ENCODE data around the gene DDX31. TPM values are rescaled to one million over a fixed set of nuclear protein-coding genes. Genes with fewer than 3 reads are reported as not detected.

DDX31 gene
- total and polyA plus RNA-seq, 2 donors = 6.7 to 11.9 TPM

GRCh38 chr9:132616725-132617124, 53.1 kb downstream of the DDX31 start:
- Histone ChIP-seq H3K4me1 (ENCODE audit: insufficient read depth) (no peaks in the 10 kb centered on the region), H3K36me3 (ENCODE audit: insufficient read depth) (no peaks in the 10 kb centered on the region), H3K27ac (ENCODE audit: low read depth) (no peak overlapping the region), H3K4me3 (ENCODE audit: low read depth, low read length) (no peak overlapping the region)
- WGBS = 94% methylated on average over 5 of the region's 5 CpGs
- DNase-seq (ENCODE audit: extremely low spot score) = no peak

GRCh38 chr9:132615774-132616173, 54.0 kb downstream of the DDX31 start:
- H3K4me1 ChIP-seq (ENCODE audit: insufficient read depth) = no peaks in the 10 kb centered on the region
- no peak overlapping the region for H3K4me3 ChIP-seq (ENCODE audit: low read depth, low read length)
- 86% methylated on average over 2 of the region's 2 CpGs for WGBS
- DNase-seq (ENCODE audit: extremely low spot score) = no peak
- no peak overlapping the region for H3K27ac ChIP-seq (ENCODE audit: low read depth)
- H3K36me3 ChIP-seq (ENCODE audit: insufficient read depth) = peaks cover 2% of the 10 kb centered on the region

GRCh38 chr9:132614324-132614723, 55.5 kb downstream of the DDX31 start:
- 77% methylated on average over 6 of the region's 6 CpGs for WGBS
- no peaks in the 10 kb centered on the region for H3K4me1 ChIP-seq (ENCODE audit: insufficient read depth)
- H3K36me3 ChIP-seq (ENCODE audit: insufficient read depth) = peaks cover 2% of the 10 kb centered on the region
- DNase-seq (ENCODE audit: extremely low spot score) = no peak
- H3K27ac ChIP-seq (ENCODE audit: low read depth) = no peak overlapping the region
- H3K4me3 ChIP-seq (ENCODE audit: low read depth, low read length) = no peak overlapping the region

- DNase-seq (ENCODE audit: extremely low spot score) = no peak
- no peak overlapping the region for H3K27ac ChIP-seq (ENCODE audit: low read depth)
- H3K36me3 ChIP-seq (ENCODE audit: insufficient read depth) = peaks cover 2% of the 10 kb centered on the region
- no peaks in the 10 kb centered on the region for H3K4me1 ChIP-seq (ENCODE audit: insufficient read depth)
- H3K4me3 ChIP-seq (ENCODE audit: low read depth, low read length) = no peak overlapping the region
- WGBS = 87% methylated on average over 12 of the region's 12 CpGs
These were observed 59.1 kb downstream of the DDX31 start for GRCh38 chr9:132610661-132611060.

GRCh38 chr9:132609829-132610228, 60.0 kb downstream of the DDX31 start:
- WGBS = 93% methylated on average over 7 of the region's 7 CpGs
- no peak overlapping the region for H3K4me3 ChIP-seq (ENCODE audit: low read depth, low read length)
- no peak for DNase-seq (ENCODE audit: extremely low spot score)
- no peaks in the 10 kb centered on the region for H3K4me1 ChIP-seq (ENCODE audit: insufficient read depth)
- H3K27ac ChIP-seq (ENCODE audit: low read depth) = no peak overlapping the region
- peaks cover 2% of the 10 kb centered on the region for H3K36me3 ChIP-seq (ENCODE audit: insufficient read depth)

GRCh38 chr9:132609184-132609583, 60.6 kb downstream of the DDX31 start:
- H3K4me1 ChIP-seq (ENCODE audit: insufficient read depth) = no peaks in the 10 kb centered on the region
- no peak overlapping the region for H3K27ac ChIP-seq (ENCODE audit: low read depth)
- DNase-seq (ENCODE audit: extremely low spot score) = no peak
- H3K4me3 ChIP-seq (ENCODE audit: low read depth, low read length) = no peak overlapping the region
- WGBS = 90% methylated on average over 9 of the region's 9 CpGs
- H3K36me3 ChIP-seq (ENCODE audit: insufficient read depth) = peaks cover 2% of the 10 kb centered on the region

- Histone ChIP-seq H3K27ac (ENCODE audit: low read depth) (no peak overlapping the region), H3K36me3 (ENCODE audit: insufficient read depth) (peaks cover 4% of the 10 kb centered on the region), H3K4me3 (ENCODE audit: low read depth, low read length) (no peak overlapping the region), H3K4me1 (ENCODE audit: insufficient read depth) (no peaks in the 10 kb centered on the region)
- no peak for DNase-seq (ENCODE audit: extremely low spot score)
- 72% methylated on average over 6 of the region's 6 CpGs for WGBS
These were observed 63.7 kb downstream of the DDX31 start for GRCh38 chr9:132606066-132606465.

GRCh38 chr9:132605387-132605786, 64.4 kb downstream of the DDX31 start:
- DNase-seq (ENCODE audit: extremely low spot score) = no peak
- peaks cover 4% of the 10 kb centered on the region for H3K36me3 ChIP-seq (ENCODE audit: insufficient read depth)

GRCh38 chr9:132602207-132602606, 67.6 kb downstream of the DDX31 start:
- 69% methylated on average over 3 of the region's 3 CpGs for WGBS
- no peak for DNase-seq (ENCODE audit: extremely low spot score)
- H3K4me1 ChIP-seq (ENCODE audit: insufficient read depth) = no peaks in the 10 kb centered on the region
- no peak overlapping the region for H3K4me3 ChIP-seq (ENCODE audit: low read depth, low read length)
- H3K36me3 ChIP-seq (ENCODE audit: insufficient read depth) = peaks cover 4% of the 10 kb centered on the region
- no peak overlapping the region for H3K27ac ChIP-seq (ENCODE audit: low read depth)

More at GRCh38 chr9:132605387-132605786, 64.4 kb downstream of the DDX31 start:
- Histone ChIP-seq H3K4me3 (ENCODE audit: low read depth, low read length) (no peak overlapping the region), H3K4me1 (ENCODE audit: insufficient read depth) (no peaks in the 10 kb centered on the region), H3K27ac (ENCODE audit: low read depth) (no peak overlapping the region)
- 94% methylated on average over 6 of the region's 6 CpGs for WGBS

- peaks cover 4% of the 10 kb centered on the region for H3K36me3 ChIP-seq (ENCODE audit: insufficient read depth)
- WGBS = 91% methylated on average over 12 of the region's 12 CpGs
- H3K27ac ChIP-seq (ENCODE audit: low read depth) = no peak overlapping the region
- H3K4me3 ChIP-seq (ENCODE audit: low read depth, low read length) = no peak overlapping the region
- DNase-seq (ENCODE audit: extremely low spot score) = no peak
- no peaks in the 10 kb centered on the region for H3K4me1 ChIP-seq (ENCODE audit: insufficient read depth)
These were observed 69.3 kb downstream of the DDX31 start for GRCh38 chr9:132600326-132600984.

GRCh38 chr9:132597073-132597775, 72.6 kb downstream of the DDX31 start:
- DNase-seq (ENCODE audit: extremely low spot score) = no peak
- Histone ChIP-seq H3K4me3 (ENCODE audit: low read depth, low read length) (no peak overlapping the region), H3K36me3 (ENCODE audit: insufficient read depth) (peaks cover 9% of the 10 kb centered on the region), H3K4me1 (ENCODE audit: insufficient read depth) (no peaks in the 10 kb centered on the region), H3K27ac (ENCODE audit: low read depth) (no peak overlapping the region)
- WGBS = 91% methylated on average over 16 of the region's 16 CpGs

GRCh38 chr9:132596200-132596599, 73.6 kb downstream of the DDX31 start:
- WGBS = 76% methylated on average over 3 of the region's 3 CpGs
- no peak overlapping the region for H3K4me3 ChIP-seq (ENCODE audit: low read depth, low read length)

GRCh38 chr9:132595319-132595718, 74.5 kb downstream of the DDX31 start:
- no peak for DNase-seq (ENCODE audit: extremely low spot score)
- H3K27ac ChIP-seq (ENCODE audit: low read depth) = no peak overlapping the region
- H3K36me3 ChIP-seq (ENCODE audit: insufficient read depth) = peaks cover 5% of the 10 kb centered on the region
- WGBS = 79% methylated on average over 6 of the region's 6 CpGs
- no peak overlapping the region for H3K4me3 ChIP-seq (ENCODE audit: low read depth, low read length)
- H3K4me1 ChIP-seq (ENCODE audit: insufficient read depth) = no peaks in the 10 kb centered on the region

More at GRCh38 chr9:132596200-132596599, 73.6 kb downstream of the DDX31 start:
- H3K36me3 ChIP-seq (ENCODE audit: insufficient read depth) = peaks cover 5% of the 10 kb centered on the region
- no peak overlapping the region for H3K27ac ChIP-seq (ENCODE audit: low read depth)
- H3K4me1 ChIP-seq (ENCODE audit: insufficient read depth) = no peaks in the 10 kb centered on the region
- DNase-seq (ENCODE audit: extremely low spot score) = no peak

GRCh38 chr9:132594412-132594811, 75.4 kb downstream of the DDX31 start:
- 94% methylated on average over 13 of the region's 13 CpGs for WGBS
- H3K36me3 ChIP-seq (ENCODE audit: insufficient read depth) = peaks cover 5% of the 10 kb centered on the region

More at GRCh38 chr9:132594412-132594811, 75.4 kb downstream of the DDX31 start:
- no peak for DNase-seq (ENCODE audit: extremely low spot score)
- H3K4me3 ChIP-seq (ENCODE audit: low read depth, low read length) = no peak overlapping the region
- no peak overlapping the region for H3K27ac ChIP-seq (ENCODE audit: low read depth)
- H3K4me1 ChIP-seq (ENCODE audit: insufficient read depth) = no peaks in the 10 kb centered on the region
